SK-N-SH (cell line): ENCODE measurements around the gene ANGPTL8. TPM values are rescaled to one million over a fixed set of nuclear protein-coding genes. Genes with fewer than 3 reads are reported as not detected.

Experiments used
- CTCF ChIA-PET: fragments of 300-600, 350-600 bp; formaldehyde crosslinking; extraction: SDS; loops from one replicate; lab custom pipeline; 2021; lab: Yijun Ruan, JAX
- POLR2A ChIA-PET: fragments of 350-600 bp; sonication (Branson Sonifier 250); formaldehyde crosslinking; extraction: SDS; loops from one replicate; lab custom pipeline; 2020; ENCODE audit warnings: antibody characterized with exemption, inconsistent platforms; lab: Yijun Ruan, JAX
- DNase-seq: peaks from one replicate; pipeline ENCODE4 v3.0.0; 2012
- H2AFZ ChIP-seq: fragments of 200-600 bp; sonication (generic); 2 replicates; pipeline ENCODE4 v1.8.1; 2016; ENCODE audit warnings: antibody characterized with exemption, mild to moderate bottlenecking, low read depth
- H3F3A ChIP-seq: fragments of 200-600 bp; sonication (generic); replicated peaks from 2 replicates; pipeline ENCODE3; 2016; ENCODE audit warnings: antibody characterized with exemption, mild to moderate bottlenecking; ENCODE audit not compliant: insufficient read depth
- H3K27ac ChIP-seq, 2 experiments: fragments of 200-500 bp in 1 of 2; fragments of 200-600 bp in 1 of 2; sonication (Bioruptor generic) in 1 of 2; sonication (generic), shearing (Covaris generic) in 1 of 2; 2 replicates each; pipeline versions ENCODE4 v1.5.1 to v1.6.1; 2014 to 2016; ENCODE audit warnings: low read depth in 2 of 2, inconsistent platforms in 1 of 2, low read length in 1 of 2, mild to moderate bottlenecking in 1 of 2, mixed read lengths in 1 of 2
- H3K27me3 ChIP-seq: fragments of 200-600 bp; sonication (generic), shearing (Covaris generic); 2 replicates; pipeline ENCODE4 v1.6.1; 2016; ENCODE audit warnings: mixed run types; ENCODE audit not compliant: insufficient read depth
- H3K36me3 ChIP-seq, 2 experiments: fragments of 200-500 bp in 1 of 2; fragments of 200-600 bp in 1 of 2; sonication (Bioruptor generic) in 1 of 2; sonication (generic) in 1 of 2; replicated peaks in 1 of 2; 2 replicates each; pipeline versions ENCODE3 to v1.5.1; 2014 to 2016; ENCODE audit warnings: low read length in 1 of 2, mild to moderate bottlenecking in 1 of 2; ENCODE audit not compliant: insufficient read depth in 2 of 2, control insufficient read depth in 1 of 2
- H3K4me1 ChIP-seq, 2 experiments: fragments of 200-500 bp in 1 of 2; fragments of 200-600 bp in 1 of 2; sonication (Bioruptor generic) in 1 of 2; sonication (generic), shearing (Covaris generic) in 1 of 2; 2 replicates each; pipeline versions ENCODE4 v1.5.1 to v1.6.1; 2014 to 2016; ENCODE audit warnings: low read depth in 1 of 2, low read length in 1 of 2, mixed run types in 1 of 2; ENCODE audit not compliant: insufficient read depth in 2 of 2, control insufficient read depth in 1 of 2
- H3K4me2 ChIP-seq: fragments of 200-600 bp; sonication (generic), shearing (Covaris generic); 2 replicates; pipeline ENCODE4 v1.6.1; 2017; ENCODE audit warnings: mixed run types
- H3K4me3 ChIP-seq, 2 experiments: fragments of 200-500 bp in 1 of 2; fragments of 200-600 bp in 1 of 2; sonication (Bioruptor generic) in 1 of 2; sonication (generic), shearing (Covaris generic) in 1 of 2; 2 replicates each; pipeline versions ENCODE4 v1.5.1 to v1.8.1; 2014 to 2016; ENCODE audit warnings: low read depth in 2 of 2, inconsistent platforms in 1 of 2, low read length in 1 of 2, mild to moderate bottlenecking in 1 of 2, mixed read lengths in 1 of 2, moderate library complexity in 1 of 2
- H3K79me2 ChIP-seq: fragments of 200-600 bp; sonication (generic); 2 replicates; pipeline ENCODE4 v1.8.1; 2017; ENCODE audit warnings: mild to moderate bottlenecking; ENCODE audit not compliant: insufficient read depth
- H3K9ac ChIP-seq: fragments of 200-600 bp; sonication (generic); 2 replicates; pipeline ENCODE4 v1.6.1; 2017; ENCODE audit warnings: mixed run types
- H3K9me2 ChIP-seq: fragments of 200-600 bp; sonication (generic); 2 replicates; pipeline ENCODE4 v1.6.1; 2017; ENCODE audit warnings: mixed run types
- H3K9me3 ChIP-seq: fragments of 200-600 bp; sonication (generic); 2 replicates; pipeline ENCODE4 v1.6.1; 2017; ENCODE audit warnings: mixed run types, mild to moderate bottlenecking, moderate library complexity
- H4K20me1 ChIP-seq: fragments of 200-600 bp; sonication (generic); 2 replicates; pipeline ENCODE4 v1.6.1; 2017; ENCODE audit warnings: mild to moderate bottlenecking, mixed run types; ENCODE audit not compliant: insufficient read depth
- CHD2 ChIP-seq: fragments of 150-350 bp; IDR thresholded peaks from 2 replicates; pipeline ENCODE4 v1.6.1; 2018; ENCODE audit warnings: low read length; ENCODE audit not compliant: partially characterized antibody
- EZH2phosphoT487 ChIP-seq: fragments of 200-600 bp; sonication (generic); IDR thresholded peaks from 2 replicates; pipeline ENCODE4 v1.6.1; 2017; ENCODE audit warnings: low read depth, mixed run types, mild to moderate bottlenecking, antibody characterized with exemption, moderate library complexity, borderline replicate concordance
- FOXJ3 ChIP-seq: sonication (generic); formaldehyde crosslinking; IDR thresholded peaks from 2 replicates; pipeline ENCODE4 v1.5.1; 2020; ENCODE audit warnings: mild to moderate bottlenecking, missing genetic modification reagents
- GABPA ChIP-seq: IDR thresholded peaks from 2 replicates; pipeline ENCODE4 v1.4.0; 2012; ENCODE audit warnings: low read depth, mild to moderate bottlenecking
- GATA2 ChIP-seq: sonication (generic); formaldehyde crosslinking; IDR thresholded peaks from 2 replicates; pipeline ENCODE4 v1.5.0; 2020; ENCODE audit warnings: mild to moderate bottlenecking, missing genetic modification reagents
- JUND ChIP-seq: IDR thresholded peaks from 2 replicates; pipeline ENCODE4 v1.4.0; 2012
- MEF2A ChIP-seq: IDR thresholded peaks from 2 replicates; pipeline ENCODE4 v1.4.0; 2012; ENCODE audit warnings: low read depth, borderline replicate concordance
- MXI1 ChIP-seq: IDR thresholded peaks from 2 replicates; pipeline ENCODE4 v1.6.1; 2012; ENCODE audit warnings: mild to moderate bottlenecking, low read depth, low read length, improper control_type of control experiment
- NFIC ChIP-seq: IDR thresholded peaks from 2 replicates; pipeline ENCODE4 v1.4.0; 2012; ENCODE audit warnings: borderline replicate concordance
- PBX3 ChIP-seq: IDR thresholded peaks from 2 replicates; pipeline ENCODE4; 2012
- POLR2AphosphoS5 ChIP-seq: IDR thresholded peaks from 2 replicates; pipeline ENCODE4 v1.6.1; 2012; ENCODE audit warnings: low read depth, low read length
- RCOR1 ChIP-seq: fragments of 150-350 bp; IDR thresholded peaks from 2 replicates; pipeline ENCODE4 v1.6.1; 2017; ENCODE audit warnings: antibody characterized with exemption, low read length
- REST ChIP-seq: IDR thresholded peaks from 2 replicates; pipeline ENCODE4 v1.6.1; 2012; ENCODE audit warnings: mild to moderate bottlenecking, low read depth, low read length, moderate library complexity
- RFX5 ChIP-seq: IDR thresholded peaks from 2 replicates; pipeline ENCODE4 v1.6.1; 2012; ENCODE audit warnings: mild to moderate bottlenecking, improper control_type of control experiment, low read length
- RXRA ChIP-seq: IDR thresholded peaks from 2 replicates; pipeline ENCODE4 v1.4.0; 2012; ENCODE audit warnings: low read depth, mild to moderate bottlenecking, borderline replicate concordance
- SIN3A ChIP-seq: IDR thresholded peaks from 2 replicates; pipeline ENCODE4 v1.6.1; 2012; ENCODE audit warnings: low read depth, mild to moderate bottlenecking, low read length, moderate library complexity, borderline replicate concordance
- SMC3 ChIP-seq: IDR thresholded peaks from 2 replicates; pipeline ENCODE4 v1.6.1; 2012; ENCODE audit warnings: low read depth, low read length, improper control_type of control experiment
- TEAD4 ChIP-seq: IDR thresholded peaks from 2 replicates; pipeline ENCODE4 v1.4.0; 2012; ENCODE audit warnings: mild to moderate bottlenecking, borderline replicate concordance; ENCODE audit not compliant: insufficient read depth
- USF1 ChIP-seq: IDR thresholded peaks from 2 replicates; pipeline ENCODE4 v1.4.0; 2012; ENCODE audit warnings: low read depth, borderline replicate concordance
- WGBS: methylation state at CpG from one replicate; pipeline ENCODE4 v1.1.6; 2017; ENCODE audit warnings: low lambda C conversion rate; 5-methylcytosine and 5-hydroxymethylcytosine counted together
- polyA plus RNA-seq, 3 experiments: library from polyadenylated mRNA; depleted of rRNA; stranded (reverse); fragments of >200 nt; gene quantifications; 2 replicates each; pipeline ENCODE4 v1.2.3, GENCODE V29; 2012

ANGPTL8 gene
- polyA plus RNA-seq, 1 of the 3 experiments (the other 2 are of a cell fraction): 0.21 TPM

- Histone ChIP-seq H3K79me2 (no peaks in the 10 kb centered on the region), H3K4me2 (no peak overlapping the region)
- DNase-seq: no peak
- POLR2A ChIA-PET: interaction anchor here (0.6 kb wide), 1 partner anchor 341 kb away, joined by 4 read pairs; no protein-coding TSS in a partner anchor
- no peak for TF ChIP-seq MXI1
- TF ChIP-seq RFX5: no peak
- TF ChIP-seq POLR2AphosphoS5: no peak
- no peak for TF ChIP-seq MEF2A
- TF ChIP-seq JUND: no peak
- TF ChIP-seq USF1: no peak
- no peak for TF ChIP-seq REST
- no peak for TF ChIP-seq SMC3
- no peak for TF ChIP-seq GATA2 (CRISPR knock-in tag)
- no peak for TF ChIP-seq FOXJ3 (CRISPR knock-in tag)
- TF ChIP-seq NFIC: no peak
- no peak for TF ChIP-seq TEAD4
- TF ChIP-seq GABPA: no peak
- no peak for TF ChIP-seq SIN3A
- no peak for TF ChIP-seq RCOR1
- TF ChIP-seq PBX3: no peak
- TF ChIP-seq RXRA: no peak
- no peak for TF ChIP-seq CHD2
- no peak for TF ChIP-seq EZH2phosphoT487
- TF ChIP-seq, all 33 proteins: peak for 0
- H3K27ac ChIP-seq: no peak overlapping the region
- 98% methylated on average over 2 of the region's 2 CpGs for WGBS
- H3K4me3 ChIP-seq: no peak overlapping the region
- no peaks in the 10 kb centered on the region for H3K4me1 ChIP-seq
- H3K9ac ChIP-seq: no peak overlapping the region
- H3K27me3 ChIP-seq: no peaks in the 10 kb centered on the region
- H3K36me3 ChIP-seq: peaks cover 9 to 23% of the 10 kb centered on the region in 2 experiments
- H3K9me3 ChIP-seq: no peaks in the 10 kb centered on the region
- H2AFZ ChIP-seq: no peak overlapping the region
- H3K9me2 ChIP-seq: no peaks in the 10 kb centered on the region
- peaks cover 8% of the 10 kb centered on the region for H3F3A ChIP-seq
- CTCF ChIA-PET: no interaction called here
- no peaks in the 10 kb centered on the region; the same call in 1 of the 2 replicates for H4K20me1 ChIP-seq
Observed at GRCh38 chr19:11248852-11249251, 9.4 kb downstream of the ANGPTL8 start.
